Measurements from ENCODE around the gene SORBS2.
"Not testable (repeated sequence)": the region's sequence is repeated elsewhere in the genome, so short reads cannot be mapped to it uniquely, and the experiment has no call there.

Gene SORBS2

DNA sequence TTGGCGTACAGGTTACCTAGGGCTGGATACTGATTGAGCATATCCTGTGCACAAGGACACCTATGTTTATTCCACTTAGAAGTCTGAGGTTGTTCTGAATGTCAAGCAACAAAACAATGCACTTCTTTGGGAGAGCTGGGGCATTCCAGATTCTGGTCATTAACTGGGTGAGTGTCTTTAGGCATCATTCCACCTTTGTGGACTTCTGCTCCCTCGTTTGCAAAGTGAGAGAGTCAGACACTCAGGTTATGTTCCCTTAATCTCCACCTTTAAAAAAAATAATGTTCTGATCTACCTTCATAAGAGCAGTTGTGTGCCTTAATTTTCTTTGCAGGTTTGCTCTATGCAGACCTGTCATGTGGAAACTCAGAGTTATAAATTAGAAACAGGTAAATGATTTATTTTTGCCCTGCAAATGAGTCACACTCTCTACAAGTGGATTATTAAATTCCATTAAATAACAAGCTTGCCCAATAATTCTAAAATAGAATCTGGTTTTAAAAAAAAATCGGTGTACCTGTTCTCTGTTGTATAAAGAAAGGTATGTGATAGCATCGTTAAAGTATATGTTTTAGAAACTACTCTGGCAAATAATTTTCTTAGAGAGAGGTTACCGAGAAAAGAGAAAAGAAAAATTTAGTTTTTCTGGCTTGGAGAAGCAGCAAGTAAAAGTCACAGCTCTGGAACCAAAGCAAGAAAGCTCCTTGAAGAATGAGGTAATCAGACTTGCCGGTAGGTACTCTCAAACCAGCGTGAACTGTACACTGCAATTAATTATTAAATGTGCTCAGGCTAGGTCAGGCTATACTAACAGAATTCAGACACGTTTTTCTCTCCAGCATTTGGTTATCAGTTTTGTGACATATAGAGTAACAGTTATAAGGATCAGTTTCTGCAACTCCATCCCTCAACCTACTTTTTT, 93.2 kb downstream of the SORBS2 start:
- intact Hi-C loops (cut with DNase I) = no loop called here
- no peak for DNase-seq

- DNase-seq = no peak
- intact Hi-C loops (cut with DNase I) = no loop called here
These were observed 94.6 kb downstream of the SORBS2 start for GRCh38 chr4:185717377-185717741.

GRCh38 chr4:185716577-185717376, 95.2 kb downstream of the SORBS2 start:
- DNase-seq = peak in 8 of 10 donors; percentile 53 to 94 (median 70)

DNA sequence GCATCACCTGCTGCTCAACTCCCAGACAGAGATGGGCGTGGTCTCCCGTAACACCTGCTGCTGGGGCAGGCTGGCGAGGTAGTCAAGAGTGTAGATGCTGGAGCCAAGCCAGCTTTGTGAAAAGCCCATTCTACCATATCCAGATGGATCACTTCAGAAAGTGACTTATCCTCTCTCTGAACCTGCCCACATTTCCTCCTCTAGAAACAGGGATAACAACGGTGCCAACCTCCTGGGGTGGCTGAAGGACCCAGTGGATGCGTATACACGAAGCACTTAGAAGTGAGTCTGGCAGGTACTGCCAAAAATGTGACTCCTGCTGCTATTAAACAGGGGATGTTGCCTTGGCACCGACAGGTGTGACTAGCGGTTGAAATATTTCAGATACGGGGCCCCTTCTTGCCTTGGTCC, 95.8 kb downstream of the SORBS2 start:
- intact Hi-C loops (cut with DNase I) = no loop called here
- DNase-seq = no peak

More at GRCh38 chr4:185716577-185717376, 95.2 kb downstream of the SORBS2 start:
- intact Hi-C loops (cut with DNase I) = no loop called here

GRCh38 chr4:185714524-185714923, 97.5 kb downstream of the SORBS2 start:
- not testable (repeated sequence) for DNase-seq

GRCh38 chr4:185713731-185714130, 98.3 kb downstream of the SORBS2 start:
- intact Hi-C loops (cut with DNase I) = no loop called here
- no peak for DNase-seq

More at GRCh38 chr4:185714524-185714923, 97.5 kb downstream of the SORBS2 start:
- intact Hi-C loops (cut with DNase I) = not testable (repeated sequence)

- intact Hi-C loops (cut with DNase I) = no loop called here
- DNase-seq = no peak
These were observed 98.7 kb downstream of the SORBS2 start for GRCh38 chr4:185713272-185713671.

- intact Hi-C loops (cut with DNase I) = no loop called here
- no peak for DNase-seq
These were observed 99.5 kb downstream of the SORBS2 start for GRCh38 chr4:185712350-185713024.

GRCh38 chr4:185711726-185712125, 100.3 kb downstream of the SORBS2 start:
- no peak for DNase-seq
- intact Hi-C loops (cut with DNase I) = no loop called here

DNA sequence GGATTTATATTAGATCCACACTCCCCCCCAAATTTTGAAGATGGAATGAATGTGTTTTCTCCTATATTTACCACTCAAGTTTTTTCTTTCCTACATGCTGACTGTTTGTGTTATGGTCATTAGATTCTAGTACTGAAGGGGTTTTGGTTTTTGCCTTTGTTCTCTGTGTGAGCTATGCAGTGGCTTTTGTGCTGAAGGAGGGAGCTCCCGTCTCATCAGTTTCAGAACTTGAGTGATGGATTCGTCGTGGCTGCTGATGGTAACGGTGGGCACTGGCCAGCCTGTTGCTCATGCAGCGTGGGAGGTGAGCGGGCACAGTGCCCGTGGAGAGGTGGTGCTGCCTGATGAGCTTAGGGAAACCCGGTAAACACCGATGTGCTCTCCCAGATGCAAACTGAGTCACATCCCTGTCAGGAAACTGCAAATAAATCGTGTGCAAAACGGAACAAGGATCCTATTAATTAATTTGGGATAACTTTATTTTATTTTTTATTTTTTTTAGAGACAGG, 101.5 kb downstream of the SORBS2 start:
- DNase-seq = peak in 2 of 10 donors; percentile 11 to 87
- intact Hi-C loops (cut with DNase I) = no loop called here

DNA sequence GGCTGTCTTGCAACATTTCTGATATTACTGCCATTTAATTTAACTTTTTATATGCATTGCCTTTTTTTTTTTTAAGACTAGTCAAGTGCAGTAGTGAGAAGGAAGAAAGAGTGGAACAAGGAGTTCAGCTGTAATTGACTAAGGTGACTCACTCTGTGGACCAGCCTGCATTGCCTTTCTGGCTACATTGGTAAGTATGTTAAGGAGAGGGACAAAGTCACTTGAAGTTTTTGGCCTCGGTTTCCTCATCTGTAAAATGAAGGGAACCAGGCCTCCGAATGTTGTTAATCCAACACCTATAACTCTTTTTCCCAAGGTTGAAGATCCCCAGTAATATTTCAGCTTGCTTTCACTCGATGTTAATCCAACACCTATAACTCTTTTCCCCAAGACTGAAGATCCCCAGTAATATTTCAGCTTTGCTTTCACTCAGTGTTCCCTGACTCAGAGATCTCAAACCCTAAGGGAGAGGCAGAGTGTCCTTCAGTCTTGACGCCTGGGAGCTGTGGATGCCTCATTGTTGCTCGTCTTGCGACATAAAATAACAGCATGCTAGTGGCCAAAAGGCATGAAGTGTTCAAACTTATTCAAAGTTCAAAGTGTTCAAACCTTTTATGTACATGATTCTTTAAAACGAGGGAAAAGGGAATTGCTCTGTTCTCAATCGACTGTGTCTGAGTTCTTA, 102.0 kb downstream of the SORBS2 start:
- intact Hi-C loops (cut with DNase I) = no loop called here

GRCh38 chr4:185708348-185708747, 103.6 kb downstream of the SORBS2 start:
- intact Hi-C loops (cut with DNase I) = no loop called here
- DNase-seq = no peak

More for the DNA sequence above, 102.0 kb downstream of the SORBS2 start:
- DNase-seq = no peak

DNA sequence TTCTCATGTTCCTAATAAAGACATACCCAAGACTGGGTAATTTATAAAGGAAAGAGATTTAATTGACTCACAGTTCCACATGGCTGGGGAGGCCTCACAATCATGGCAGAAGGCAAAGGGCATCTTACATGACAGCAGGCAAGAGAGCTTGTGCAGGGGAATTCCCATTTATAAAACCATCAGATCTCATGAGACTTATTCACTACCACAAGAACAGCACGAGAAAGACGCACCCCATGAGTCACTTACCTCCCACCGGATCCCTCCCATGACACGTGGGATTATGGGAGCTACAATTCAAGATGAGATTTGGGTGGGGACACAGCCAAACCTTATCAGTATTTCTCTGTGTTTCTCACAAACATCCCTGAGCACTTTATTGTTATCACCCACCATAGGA, 104.4 kb downstream of the SORBS2 start:
- intact Hi-C loops (cut with DNase I); DNase-seq: not testable (repeated sequence)

- no peak for DNase-seq
- intact Hi-C loops (cut with DNase I) = no loop called here
These were observed 109.8 kb downstream of the SORBS2 start for GRCh38 chr4:185702147-185702663.

GRCh38 chr4:185700630-185701029, 111.4 kb downstream of the SORBS2 start:
- no peak for DNase-seq
- intact Hi-C loops (cut with DNase I) = no loop called here

GRCh38 chr4:185700048-185700447, 111.9 kb downstream of the SORBS2 start:
- intact Hi-C loops (cut with DNase I) = no loop called here

GRCh38 chr4:185697488-185697887, 114.5 kb downstream of the SORBS2 start:
- DNase-seq = no peak
- intact Hi-C loops (cut with DNase I) = no loop called here

More at GRCh38 chr4:185700048-185700447, 111.9 kb downstream of the SORBS2 start:
- DNase-seq = no peak

- intact Hi-C loops (cut with DNase I) = no loop called here
- DNase-seq = no peak
These were observed 116.3 kb downstream of the SORBS2 start for GRCh38 chr4:185695743-185696142.

DNA sequence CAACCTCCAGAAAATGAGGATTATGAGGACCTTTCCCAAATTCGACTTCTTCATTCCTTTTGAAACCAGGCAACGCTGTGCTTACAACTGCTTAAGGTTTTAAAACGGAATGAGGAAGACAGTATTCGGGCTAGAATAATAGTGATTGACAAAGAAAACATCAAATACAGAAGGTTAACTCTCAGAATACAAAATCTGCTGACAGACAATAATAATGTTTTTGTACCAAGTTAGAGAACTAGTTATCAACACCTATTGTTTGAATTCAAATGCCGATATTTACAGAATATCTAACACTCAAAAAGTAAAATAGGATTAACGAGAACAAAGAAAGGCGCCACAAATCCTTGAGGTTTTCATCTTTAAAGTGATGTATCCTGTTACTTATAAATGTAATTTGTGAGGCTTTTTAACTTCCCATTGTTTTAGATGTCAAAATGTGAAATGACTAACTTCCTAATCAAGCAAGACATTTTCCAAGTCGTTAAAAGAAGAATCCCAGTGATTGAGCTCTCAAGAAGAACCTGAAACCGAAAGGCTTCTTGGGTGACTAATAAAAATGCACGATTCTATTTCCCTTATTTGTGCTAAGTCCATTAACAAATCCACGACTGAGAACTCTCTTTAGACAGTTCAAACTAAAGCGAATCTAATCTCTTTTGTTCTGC, 118.3 kb downstream of the SORBS2 start:
- intact Hi-C loops (cut with DNase I) = no loop called here
- DNase-seq = no peak

Data from posterior cingulate gyrus (tissue), 11 donors.